Left lung (tissue), 10 donors: Measurements from ENCODE around the gene SKIC8. TPM values are rescaled to one million over a fixed set of nuclear protein-coding genes. Genes with fewer than 3 reads are reported as not detected.

Experiments used
- ATAC-seq: fragments of 200-7000 bp; cut with Tn5 transposase; one replicate; pipeline ENCODE4 v1.9.1; 2020; ENCODE audit warnings: moderate library complexity
- DNase-seq, 4 donors: peaks; one replicate each; pipeline ENCODE4 v3.0.0-alpha.2; 2013 to 2020
- H3K27ac ChIP-seq, 2 donors: fragments of 200-600 bp; sonication (generic) in 1 of 2; one replicate each; pipeline versions ENCODE4 v1.5.0 to v1.8.0; 2020 to 2021
- H3K27me3 ChIP-seq, 2 donors: fragments of 200-600 bp; sonication (generic) in 1 of 2; one replicate each; pipeline versions ENCODE4 v1.5.0 to v1.8.0; 2020 to 2021
- H3K36me3 ChIP-seq, 2 donors: fragments of 200-600 bp; sonication (generic) in 1 of 2; one replicate each; pipeline versions ENCODE4 v1.5.0 to v1.8.0; 2020 to 2021
- H3K4me1 ChIP-seq, 2 donors: fragments of 200-600 bp; one replicate each; pipeline ENCODE4 v1.8.0; 2021
- H3K4me3 ChIP-seq, 2 donors: fragments of 200-600 bp; sonication (generic) in 1 of 2; one replicate each; pipeline versions ENCODE4 v1.5.0 to v1.8.0; 2020 to 2021; ENCODE audit warnings: mild to moderate bottlenecking in 1 of 2
- H3K9me3 ChIP-seq, 2 donors: fragments of 200-600 bp; sonication (generic) in 1 of 2; one replicate each; pipeline versions ENCODE4 v1.5.0 to v1.8.0; 2020 to 2021
- intact Hi-C, 2 donors: fragments of 100-400 bp; cut with DNase I; formaldehyde crosslinking; loops; one replicate each; pipeline versions ENCODE4 v1.11.2 to v1.14.2; 2022
- polyA plus RNA-seq, 6 donors: library from polyadenylated mRNA; unstranded; fragments of 120-200 nt; gene quantifications; one replicate each; pipeline ENCODE4 v1.2.1, GENCODE V29; 2013; ENCODE audit not compliant: insufficient read length in 6 of 6
- total RNA-seq, 2 donors: library from RNA; stranded (reverse); fragmentation: NEBNext Ultra II Directional; extraction: Animal tissue kit (Norgen Biotek cat#: 25700); gene quantifications; one replicate each; pipeline ENCODE4 v1.2.1, GENCODE V29; 2021
- TF ChIP-seq, protein P1 (sequence below), 2 donors: fragments of 200-600 bp; sonication (generic) in 1 of 2; IDR thresholded peaks; one replicate each; pipeline versions ENCODE4 v1.5.0 to v1.8.0; 2021; ENCODE audit warnings: antibody characterized with exemption in 2 of 2
- donor health status: DM: no; HTN: yes; CAD: no.
- donor health status: DM: no; HTN: no; CAD: no.

SKIC8 gene
- total and polyA plus RNA-seq, 8 donors = 36.1 to 122 (median 108) TPM

DNA sequence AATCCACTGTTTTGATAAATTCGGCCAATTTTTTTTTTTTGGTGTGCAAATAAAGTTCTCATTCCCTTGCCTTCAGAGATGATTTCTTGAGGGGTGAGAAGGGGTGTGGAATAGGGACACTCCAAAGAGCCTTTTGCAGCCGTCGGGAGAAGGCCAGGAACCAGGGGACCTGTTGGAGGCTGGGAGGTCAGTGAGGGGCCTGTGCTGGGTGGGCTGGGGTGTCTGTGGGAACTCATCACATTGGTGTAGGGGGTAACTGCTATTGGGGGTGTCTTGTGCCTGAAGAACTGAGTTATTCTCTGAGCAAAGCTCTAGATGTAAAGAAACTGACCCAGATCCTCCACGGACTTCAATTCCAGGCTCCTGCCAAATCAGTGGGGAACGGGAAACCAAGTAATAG, 13.5 kb upstream of the SKIC8 start:
- no peaks in the 10 kb centered on the region for H3K4me1 ChIP-seq
- TF ChIP-seq, protein P1, sequence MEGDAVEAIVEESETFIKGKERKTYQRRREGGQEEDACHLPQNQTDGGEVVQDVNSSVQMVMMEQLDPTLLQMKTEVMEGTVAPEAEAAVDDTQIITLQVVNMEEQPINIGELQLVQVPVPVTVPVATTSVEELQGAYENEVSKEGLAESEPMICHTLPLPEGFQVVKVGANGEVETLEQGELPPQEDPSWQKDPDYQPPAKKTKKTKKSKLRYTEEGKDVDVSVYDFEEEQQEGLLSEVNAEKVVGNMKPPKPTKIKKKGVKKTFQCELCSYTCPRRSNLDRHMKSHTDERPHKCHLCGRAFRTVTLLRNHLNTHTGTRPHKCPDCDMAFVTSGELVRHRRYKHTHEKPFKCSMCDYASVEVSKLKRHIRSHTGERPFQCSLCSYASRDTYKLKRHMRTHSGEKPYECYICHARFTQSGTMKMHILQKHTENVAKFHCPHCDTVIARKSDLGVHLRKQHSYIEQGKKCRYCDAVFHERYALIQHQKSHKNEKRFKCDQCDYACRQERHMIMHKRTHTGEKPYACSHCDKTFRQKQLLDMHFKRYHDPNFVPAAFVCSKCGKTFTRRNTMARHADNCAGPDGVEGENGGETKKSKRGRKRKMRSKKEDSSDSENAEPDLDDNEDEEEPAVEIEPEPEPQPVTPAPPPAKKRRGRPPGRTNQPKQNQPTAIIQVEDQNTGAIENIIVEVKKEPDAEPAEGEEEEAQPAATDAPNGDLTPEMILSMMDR (IDR thresholded peaks at IDR 0.05) = no peak
- intact Hi-C loops = loop anchor here in 1 of 2 donors (5.0 kb wide), 1 partner anchor 109 kb away; no protein-coding TSS in a partner anchor
- no peaks in the 10 kb centered on the region for H3K36me3 ChIP-seq
- no peak for ATAC-seq
- no peak overlapping the region for H3K27ac ChIP-seq
- no peak overlapping the region for H3K4me3 ChIP-seq
- H3K27me3 ChIP-seq = peaks cover 0 to 10% of the 10 kb centered on the region in 2 donors
- no peak for DNase-seq
- H3K9me3 ChIP-seq = no peaks in the 10 kb centered on the region

DNA sequence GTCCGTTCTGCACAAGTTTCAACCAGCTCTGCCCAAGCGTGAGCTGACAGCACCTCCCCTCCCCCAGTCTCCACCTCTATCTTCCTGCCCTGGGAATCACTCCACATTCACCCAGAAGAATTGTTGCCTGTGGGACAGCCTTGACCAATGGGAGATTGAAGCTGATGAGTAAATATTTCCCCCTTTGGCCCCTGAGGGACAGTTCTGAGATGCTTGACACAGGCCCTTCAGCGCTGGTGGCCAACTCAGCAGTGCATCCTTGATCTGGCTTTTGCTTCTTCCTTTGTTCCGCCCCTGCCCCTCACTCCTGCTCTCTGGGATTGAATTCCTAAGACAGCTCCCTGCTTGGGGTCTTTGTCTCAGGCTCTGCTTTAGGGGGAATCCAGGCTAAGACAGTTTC, 13.1 kb upstream of the SKIC8 start:
- Histone ChIP-seq H3K9me3 (no peaks in the 10 kb centered on the region), H3K36me3 (no peaks in the 10 kb centered on the region), H3K4me3 (no peak overlapping the region), H3K27ac (no peak overlapping the region), H3K27me3 (peaks cover 0 to 13% of the 10 kb centered on the region in 2 donors), H3K4me1 (no peaks in the 10 kb centered on the region)
- intact Hi-C loops = loop anchor here in 1 of 2 donors (5.0 kb wide), 1 partner anchor 110 kb away; no protein-coding TSS in a partner anchor
- ATAC-seq (no peak), DNase-seq (no peak)
- TF ChIP-seq, protein P1 (IDR thresholded peaks at IDR 0.05) = no peak

DNA sequence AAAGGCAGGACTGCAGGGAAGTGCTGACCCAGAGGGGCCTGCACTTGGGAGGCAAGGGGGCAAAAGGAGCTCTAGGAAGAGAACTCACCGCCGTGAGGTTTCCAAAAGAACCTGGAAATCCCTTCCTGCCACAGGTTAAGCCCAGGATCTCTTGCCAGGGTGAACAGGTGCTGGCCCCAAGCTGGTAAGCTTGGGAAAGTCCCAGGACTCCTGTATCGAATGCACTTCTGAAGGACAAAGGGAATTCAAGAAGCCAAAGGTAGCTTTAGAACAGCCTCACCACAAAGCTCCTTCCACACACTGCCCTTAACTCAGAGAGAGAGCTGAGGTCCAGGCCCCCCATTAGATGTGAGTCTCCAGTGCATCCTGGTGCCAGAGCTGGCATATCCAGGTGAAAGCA, 11.9 kb upstream of the SKIC8 start:
- no peaks in the 10 kb centered on the region for H3K36me3 ChIP-seq
- ATAC-seq (no peak), DNase-seq (no peak)
- no peak overlapping the region for H3K4me3 ChIP-seq
- TF ChIP-seq, protein P1 (IDR thresholded peaks at IDR 0.05) = no peak
- no peak overlapping the region for H3K27ac ChIP-seq
- peaks cover 0 to 18% of the 10 kb centered on the region in 2 donors for H3K27me3 ChIP-seq
- intact Hi-C loops = loop anchor here in 1 of 2 donors (5.0 kb wide), 1 partner anchor 111 kb away; no protein-coding TSS in a partner anchor
- no peaks in the 10 kb centered on the region for H3K4me1 ChIP-seq
- no peaks in the 10 kb centered on the region for H3K9me3 ChIP-seq

DNA sequence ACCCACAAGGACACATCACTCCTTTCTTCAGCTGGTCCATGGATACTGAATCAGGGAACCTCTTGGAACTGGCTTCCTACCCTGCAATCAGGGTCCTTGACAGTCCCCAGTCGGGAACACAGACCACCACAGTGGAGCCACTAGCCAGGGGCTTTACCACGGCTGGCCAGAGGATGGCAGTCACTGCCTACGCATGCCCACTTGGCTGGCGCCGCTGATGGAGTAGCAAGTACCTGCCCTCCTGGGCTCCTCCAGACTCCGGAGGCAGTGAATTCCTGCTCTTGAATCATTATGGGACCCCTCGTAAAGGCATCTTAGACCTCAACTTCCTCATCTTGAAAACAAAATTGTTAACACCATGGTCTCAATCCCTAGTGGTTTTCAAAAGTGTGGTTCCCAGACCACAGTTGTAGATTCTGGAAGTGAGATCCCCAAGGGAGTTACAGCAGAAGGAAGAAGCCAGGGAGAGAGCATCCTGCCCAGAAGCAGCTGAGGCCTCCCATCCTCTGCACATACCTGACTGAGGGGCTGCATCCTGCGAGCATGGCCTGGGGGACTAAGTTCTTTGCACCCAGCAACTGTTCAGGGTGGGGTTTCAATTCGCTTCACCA, 9.1 kb upstream of the SKIC8 start:
- TF ChIP-seq, protein P1 (IDR thresholded peaks at IDR 0.05) = peak; percentile 69 to 72
- DNase-seq = peak; percentile 36 to 86 (median 63)
- Histone ChIP-seq H3K4me1 (no peaks in the 10 kb centered on the region), H3K36me3 (no peaks in the 10 kb centered on the region), H3K27me3 (peaks cover 0 to 33% of the 10 kb centered on the region in 2 donors), H3K4me3 (no peak overlapping the region), H3K27ac (no peak overlapping the region), H3K9me3 (no peaks in the 10 kb centered on the region)
- intact Hi-C loops = no loop called here
- ATAC-seq = peak; percentile 96

DNA sequence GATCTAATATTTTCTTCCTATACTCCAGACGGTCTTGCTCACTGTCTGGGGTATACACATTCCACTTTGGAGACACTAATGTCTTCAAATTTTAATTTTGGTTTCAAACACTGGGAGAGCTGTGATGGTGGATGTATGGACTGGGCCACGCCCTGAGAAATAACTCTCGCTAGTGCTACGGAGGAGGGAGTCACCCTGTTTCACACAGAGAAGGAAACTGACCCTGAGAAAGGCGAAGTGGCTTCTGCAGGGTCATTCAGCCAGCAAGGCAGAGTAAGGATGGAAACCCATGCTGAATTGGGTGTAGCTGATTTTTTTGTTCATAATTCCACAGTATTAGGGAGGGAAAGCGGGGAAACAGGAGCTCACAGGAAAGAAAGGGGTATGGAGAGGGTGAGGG, 8.6 kb upstream of the SKIC8 start:
- intact Hi-C loops = no loop called here
- TF ChIP-seq, protein P1 (IDR thresholded peaks at IDR 0.05) = no peak
- H3K4me3 ChIP-seq = no peak overlapping the region

More for the DNA sequence above, 8.6 kb upstream of the SKIC8 start:
- Histone ChIP-seq H3K36me3 (no peaks in the 10 kb centered on the region), H3K27me3 (peaks cover 0 to 36% of the 10 kb centered on the region in 2 donors), H3K4me1 (no peaks in the 10 kb centered on the region), H3K9me3 (no peaks in the 10 kb centered on the region), H3K27ac (no peak overlapping the region)
- DNase-seq = no peak
- no peak for ATAC-seq
